Spinal cord (tissue), 10 donors: ENCODE results near the gene GTPBP10. TPM values are rescaled to one million over a fixed set of nuclear protein-coding genes. Genes with fewer than 3 reads are reported as not detected.
A peak's percentile ranks its signal among the peaks of the same experiment; 100 is the strongest.
"Not testable (repeated sequence)": the region's sequence is repeated elsewhere in the genome, so short reads cannot be mapped to it uniquely, and the experiment has no call there.

ENCODE experiments used
- DNase-seq, 6 donors: peaks; one replicate each; pipeline versions ENCODE4 v3.0.0 to v3.0.0-alpha.2; 2013 to 2015; ENCODE audit warnings: low spot score in 6 of 6, low read depth in 4 of 6
- H3K27ac ChIP-seq: one replicate; pipeline ENCODE4 v1.5.1; 2013; ENCODE audit warnings: low read depth, low read length, control low read depth
- H3K27me3 ChIP-seq: one replicate; pipeline ENCODE4 v1.6.1; 2013; ENCODE audit warnings: low read length; ENCODE audit not compliant: control insufficient read depth, insufficient read depth
- H3K36me3 ChIP-seq: one replicate; pipeline ENCODE4 v1.6.1; 2013; ENCODE audit warnings: low read length; ENCODE audit not compliant: control insufficient read depth, insufficient read depth
- H3K4me1 ChIP-seq: one replicate; pipeline ENCODE4 v1.6.1; 2013; ENCODE audit warnings: low read length; ENCODE audit not compliant: control insufficient read depth, insufficient read depth
- H3K4me3 ChIP-seq: one replicate; pipeline ENCODE4 v1.5.1; 2013; ENCODE audit warnings: low read depth, low read length, control low read depth
- H3K9me3 ChIP-seq: one replicate; pipeline ENCODE4 v1.6.1; 2013; ENCODE audit warnings: low read length; ENCODE audit not compliant: control insufficient read depth, insufficient read depth
- WGBS: methylation state at CpG from one replicate; pipeline ENCODE4 v1.1.5; 2013; ENCODE audit warnings: missing lambda C conversion rate; ENCODE audit not compliant: insufficient coverage; 5-methylcytosine and 5-hydroxymethylcytosine counted together
- polyA plus RNA-seq, 2 donors: library from polyadenylated mRNA; unstranded; fragments of 120-200 nt; gene quantifications; one replicate each; pipeline ENCODE4 v1.2.1, GENCODE V29; 2013; ENCODE audit not compliant: insufficient read length in 2 of 2
- total RNA-seq, 2 donors: library from RNA; depleted of rRNA in 1 of 2; stranded (reverse); fragments of 120-200 nt in 1 of 2; fragments of >200 nt in 1 of 2; gene quantifications; one replicate each; pipeline versions ENCODE4 v1.2.3 to v1.2.4, GENCODE V29; 2013 to 2014
- donor health status: healthy.

The GTPBP10 gene
- total and polyA plus RNA-seq, 4 donors = 18.6 to 26.9 (median 21.7) TPM

DNA sequence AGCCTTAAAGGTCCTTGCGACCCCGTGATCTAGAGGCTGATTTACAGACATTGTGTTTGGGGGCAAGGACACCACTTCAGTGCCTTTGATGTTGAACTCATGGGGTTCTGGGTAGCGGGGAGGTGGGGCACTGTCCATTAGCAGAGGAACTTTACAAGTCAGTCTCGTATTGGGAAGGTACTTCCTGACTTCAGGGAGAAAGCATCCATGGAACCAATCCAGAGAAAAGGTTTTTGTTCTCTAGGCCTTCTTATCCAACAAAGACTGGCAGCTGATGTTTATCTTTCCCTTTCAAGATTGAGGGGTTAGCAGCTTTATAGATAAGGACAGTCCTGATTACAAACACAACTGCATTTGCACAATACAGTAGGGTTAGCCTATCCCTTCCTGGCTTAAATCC, 2.8 kb downstream of the GTPBP10 start:
- Histone ChIP-seq H3K4me1 (peaks cover 4% of the 10 kb centered on the region), H3K9me3 (no peaks in the 10 kb centered on the region), H3K27ac (no peak overlapping the region), H3K36me3 (peaks cover 2% of the 10 kb centered on the region), H3K4me3 (no peak overlapping the region), H3K27me3 (no peaks in the 10 kb centered on the region)
- 50% methylated on average over 2 of the region's 4 CpGs for WGBS
- DNase-seq = no peak

DNA sequence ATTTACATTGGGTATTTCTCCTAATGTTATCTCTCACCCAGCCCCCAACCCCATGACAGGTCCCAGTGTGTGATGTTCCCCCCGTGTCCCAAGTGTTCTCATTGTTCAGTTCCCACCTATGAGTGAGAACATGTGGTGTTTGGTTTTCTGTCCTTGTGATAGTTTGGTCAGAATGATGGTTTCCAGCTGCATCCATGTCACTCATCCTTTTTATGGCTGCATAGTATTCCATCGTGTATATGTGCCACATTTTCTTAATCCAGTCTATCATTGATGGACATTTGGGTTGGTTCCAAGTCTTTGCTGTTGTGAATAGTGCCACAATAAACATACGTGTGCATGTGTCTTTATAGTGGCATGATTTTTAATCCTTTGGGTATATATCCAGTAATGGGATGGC, 3.5 kb downstream of the GTPBP10 start:
- WGBS = no CpG with 5 or more reads among the region's 3 CpGs
- not testable (repeated sequence) for DNase-seq, H3K27me3 ChIP-seq, H3K27ac ChIP-seq, H3K36me3 ChIP-seq, H3K4me3 ChIP-seq, H3K4me1 ChIP-seq, H3K9me3 ChIP-seq

DNA sequence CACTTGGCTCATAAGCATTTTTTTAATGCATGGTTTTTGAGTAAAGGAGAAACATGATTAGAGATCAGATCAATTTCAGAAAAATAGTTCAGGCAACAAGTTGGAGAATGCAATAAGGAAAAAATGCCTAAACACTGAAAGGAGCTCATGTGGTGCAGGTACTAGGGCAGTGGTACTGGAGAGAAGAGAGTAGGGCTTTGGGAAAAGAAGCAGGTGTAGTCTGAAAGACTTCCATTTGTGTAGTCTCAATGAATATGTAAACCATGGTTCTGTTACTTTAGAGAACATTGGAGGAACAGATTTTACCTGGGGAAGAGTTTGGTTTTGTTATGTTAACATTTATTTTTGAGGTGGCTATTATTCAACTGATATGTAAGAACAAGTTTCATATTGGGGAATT, 5.5 kb downstream of the GTPBP10 start:
- Histone ChIP-seq H3K9me3 (no peaks in the 10 kb centered on the region), H3K4me3 (no peak overlapping the region), H3K36me3 (peaks cover 2% of the 10 kb centered on the region), H3K27ac (no peak overlapping the region), H3K27me3 (no peaks in the 10 kb centered on the region), H3K4me1 (peaks cover 4% of the 10 kb centered on the region)
- DNase-seq = no peak

DNA sequence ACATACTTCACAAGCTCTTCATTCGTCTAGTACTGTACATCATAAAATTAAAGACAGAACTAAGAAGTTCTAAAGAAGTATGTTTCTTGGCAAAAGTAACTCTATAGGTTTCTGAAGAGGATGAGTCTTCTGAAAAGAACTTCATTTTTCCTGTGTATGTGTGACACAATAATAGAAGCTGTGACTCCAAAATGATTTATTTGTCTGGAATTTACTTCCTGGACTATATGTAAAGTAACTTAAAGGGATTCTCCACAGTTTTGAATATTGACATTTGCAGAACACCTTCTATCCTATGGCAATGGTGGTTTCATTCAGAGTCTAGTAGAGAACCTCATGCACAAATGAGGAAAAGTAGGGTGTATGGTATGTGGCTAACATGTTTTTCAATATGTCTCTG, 36.9 kb downstream of the GTPBP10 start:
- H3K27me3 ChIP-seq = no peaks in the 10 kb centered on the region
- no peak for DNase-seq
- peaks cover 7% of the 10 kb centered on the region for H3K36me3 ChIP-seq
- WGBS = no CpG with 5 or more reads among the region's 1 CpG
- peaks cover 5% of the 10 kb centered on the region for H3K9me3 ChIP-seq
- no peak overlapping the region for H3K4me3 ChIP-seq
- no peak overlapping the region for H3K27ac ChIP-seq
- no peaks in the 10 kb centered on the region for H3K4me1 ChIP-seq

DNA sequence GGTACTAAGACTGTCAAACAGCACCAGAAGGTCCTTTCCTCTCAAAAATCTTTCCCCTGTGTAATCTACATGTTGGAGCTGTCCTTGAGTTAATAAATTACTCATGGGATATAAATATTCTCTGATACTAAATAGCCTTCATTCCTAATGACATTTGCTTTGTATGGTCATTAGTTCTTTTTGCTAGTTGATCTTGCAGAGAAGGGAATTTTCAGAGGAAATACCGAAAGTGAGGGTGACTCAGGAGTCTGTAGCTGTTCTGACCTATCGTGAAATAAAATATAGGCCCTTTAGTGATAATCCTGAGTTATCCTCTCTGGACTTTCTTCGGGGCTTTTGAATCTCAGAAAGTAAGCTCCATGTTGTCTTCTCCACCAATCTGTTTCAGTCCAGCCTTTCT, 37.3 kb downstream of the GTPBP10 start:
- WGBS = 100% methylated on average over 2 of the region's 3 CpGs
- H3K4me1 ChIP-seq = no peaks in the 10 kb centered on the region
- peaks cover 7% of the 10 kb centered on the region for H3K36me3 ChIP-seq
- no peak overlapping the region for H3K4me3 ChIP-seq
- no peak for DNase-seq
- H3K27ac ChIP-seq = no peak overlapping the region
- peaks cover 5% of the 10 kb centered on the region for H3K9me3 ChIP-seq
- H3K27me3 ChIP-seq = no peaks in the 10 kb centered on the region

DNA sequence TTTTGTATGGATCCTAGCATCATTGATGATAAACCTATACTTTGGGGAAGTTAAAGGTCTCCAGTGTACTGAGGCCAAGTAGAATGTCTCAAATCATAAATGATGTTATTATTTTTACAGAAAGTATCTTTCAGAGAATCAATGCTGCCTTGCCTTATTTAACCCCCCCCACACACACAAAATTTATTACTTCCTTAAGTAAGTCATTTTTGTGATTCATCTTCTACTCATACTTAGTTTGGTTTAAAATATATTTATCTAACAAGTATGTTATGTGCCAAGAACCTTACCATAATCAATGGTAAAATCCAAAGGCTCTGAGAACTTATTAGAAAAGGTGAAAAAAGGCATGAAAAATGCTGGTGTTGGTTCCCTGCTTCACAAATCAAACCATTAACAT, 37.9 kb downstream of the GTPBP10 start:
- no peak overlapping the region for H3K4me3 ChIP-seq
- peaks cover 5% of the 10 kb centered on the region for H3K9me3 ChIP-seq
- H3K36me3 ChIP-seq = peaks cover 7% of the 10 kb centered on the region
- DNase-seq = no peak
- H3K4me1 ChIP-seq = no peaks in the 10 kb centered on the region
- H3K27ac ChIP-seq = no peak overlapping the region
- no peaks in the 10 kb centered on the region for H3K27me3 ChIP-seq

DNA sequence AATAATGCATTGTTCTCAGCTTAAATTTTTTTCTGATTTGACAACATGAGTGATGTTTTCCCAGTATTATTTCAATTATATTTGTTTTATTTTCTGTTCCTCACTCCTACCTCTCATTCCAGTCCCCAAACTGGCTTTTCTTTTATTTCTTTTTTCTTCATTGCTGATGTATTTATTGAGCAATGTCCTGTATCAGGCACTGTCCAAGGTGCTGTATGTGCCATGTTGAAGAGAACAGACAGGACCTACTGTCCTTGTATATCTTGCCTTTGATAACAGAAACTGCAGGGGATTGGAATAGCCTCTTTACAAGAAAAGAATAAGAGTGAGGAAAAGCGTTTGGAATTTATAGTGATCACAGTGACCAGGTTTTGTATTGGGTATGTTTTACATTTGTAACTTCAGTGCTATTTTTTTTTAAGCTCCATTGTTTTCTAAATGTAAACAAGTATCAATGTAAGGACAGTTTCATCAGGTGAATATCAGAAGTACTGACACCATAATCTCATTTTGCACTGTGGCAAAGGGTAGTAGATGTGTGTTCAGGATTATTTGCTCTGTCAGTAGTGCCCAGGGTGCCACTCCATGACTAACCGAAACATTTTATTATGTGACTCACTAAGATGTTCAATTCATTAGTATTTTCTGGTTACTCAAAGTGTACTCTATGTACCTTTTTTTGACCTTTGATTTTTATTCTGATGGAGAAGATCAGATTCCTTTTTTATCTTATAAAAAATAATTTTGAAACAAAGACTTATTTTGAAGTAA, 41.1 kb downstream of the GTPBP10 start:
- Histone ChIP-seq H3K4me3 (no peak overlapping the region), H3K36me3 (peaks cover 7% of the 10 kb centered on the region), H3K4me1 (no peaks in the 10 kb centered on the region), H3K9me3 (no peaks in the 10 kb centered on the region), H3K27ac (no peak overlapping the region), H3K27me3 (no peaks in the 10 kb centered on the region)
- no peak for DNase-seq
- WGBS = no CpG with 5 or more reads among the region's 2 CpGs

DNA sequence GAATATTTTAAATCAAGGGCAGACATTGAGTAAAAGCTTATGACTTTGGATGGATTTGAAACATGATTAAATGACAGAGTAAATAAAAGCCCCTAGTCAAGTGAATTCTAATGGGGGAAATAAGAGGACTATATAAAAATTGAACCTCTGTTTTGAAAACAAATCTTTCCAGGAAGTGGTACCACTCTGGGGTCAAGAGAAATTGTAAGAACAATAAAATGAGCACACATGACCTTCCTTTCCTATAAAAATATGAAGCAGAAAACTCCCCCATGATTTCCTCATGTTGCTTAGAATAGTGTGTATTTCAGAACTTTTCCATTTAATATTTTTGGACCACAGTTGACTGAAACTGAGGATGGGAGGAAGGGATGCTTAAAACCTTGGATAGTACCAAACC, 44.4 kb downstream of the GTPBP10 start:
- Histone ChIP-seq H3K36me3 (peaks cover under 1% of the 10 kb centered on the region), H3K27me3 (no peaks in the 10 kb centered on the region), H3K4me3 (no peak overlapping the region), H3K4me1 (no peaks in the 10 kb centered on the region), H3K27ac (no peak overlapping the region), H3K9me3 (no peaks in the 10 kb centered on the region)
- DNase-seq = no peak

DNA sequence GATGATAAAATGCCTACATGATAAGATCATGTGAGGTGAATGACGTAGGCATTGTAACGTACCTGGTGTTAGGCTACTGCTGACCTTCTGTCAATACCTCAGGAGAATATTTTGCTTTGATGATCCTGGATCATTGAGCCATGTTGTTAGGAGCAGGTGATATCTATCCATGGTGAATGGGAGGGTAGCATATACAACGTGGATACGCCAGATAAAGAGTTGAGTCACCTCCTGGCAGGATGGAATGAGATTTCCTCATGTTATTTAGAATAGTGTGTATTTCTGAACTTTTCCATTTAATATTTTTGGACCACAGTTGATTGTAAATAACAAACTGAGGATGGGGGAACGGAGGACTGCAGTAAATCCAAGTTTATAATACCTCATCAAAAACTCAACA, 45.0 kb downstream of the GTPBP10 start:
- Histone ChIP-seq H3K4me3 (no peak overlapping the region), H3K4me1 (no peaks in the 10 kb centered on the region), H3K9me3 (no peaks in the 10 kb centered on the region), H3K27me3 (no peaks in the 10 kb centered on the region), H3K27ac (no peak overlapping the region), H3K36me3 (no peaks in the 10 kb centered on the region)
- 92% methylated on average over 2 of the region's 5 CpGs for WGBS
- no peak for DNase-seq

DNA sequence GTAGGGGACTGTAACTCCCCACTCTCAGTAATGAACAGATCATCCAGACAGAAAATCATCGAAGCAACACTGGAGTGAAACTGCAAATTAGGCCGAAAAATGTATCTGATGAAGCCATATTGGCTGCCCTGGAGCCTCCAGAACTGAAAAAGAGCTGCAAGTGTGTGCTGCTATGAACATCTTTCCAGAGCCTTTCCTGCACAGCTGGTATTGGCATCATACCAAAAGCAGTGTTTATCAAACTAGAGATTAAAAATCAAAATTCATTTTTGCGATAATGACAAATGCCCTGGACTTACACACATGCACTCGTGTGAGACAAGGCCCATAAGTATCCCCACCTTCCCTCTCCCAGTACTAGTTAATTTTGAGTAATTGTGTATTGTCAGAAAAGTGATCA, 49.9 kb downstream of the GTPBP10 start:
- Histone ChIP-seq H3K4me3 (no peak overlapping the region), H3K4me1 (no peaks in the 10 kb centered on the region), H3K27me3 (no peaks in the 10 kb centered on the region), H3K9me3 (no peaks in the 10 kb centered on the region), H3K36me3 (no peaks in the 10 kb centered on the region), H3K27ac (no peak overlapping the region)
- peak in 1 of 6 donors; percentile 12 for DNase-seq
- 92% methylated on average over 2 of the region's 4 CpGs for WGBS
